ENCODE measurements around the gene GALK2.
A peak's percentile ranks its signal among the peaks of the same experiment; 100 is the strongest.

The GALK2 gene

GRCh38 chr15:49169880-49170597, at the start of gene GALK2:
TSS of gene GALK2 (plus strand) at chr15:49170247. CDS start at chr15:49170323, 76 bp downstream.
- peak; percentile 47 for DNase-seq

- DNase-seq = no peak
These were observed 49.2 kb upstream of the GALK2 start for GRCh38 chr15:49120832-49121231.

GRCh38 chr15:49121901-49122300, 48.1 kb upstream of the GALK2 start:
- no peak for DNase-seq

- no peak for DNase-seq
These were observed 47.4 kb upstream of the GALK2 start for GRCh38 chr15:49122541-49123062.

GRCh38 chr15:49124371-49124770, 45.7 kb upstream of the GALK2 start:
- DNase-seq = no peak

GRCh38 chr15:49131403-49131802, 38.6 kb upstream of the GALK2 start:
- DNase-seq = no peak

GRCh38 chr15:49134683-49135341, 35.2 kb upstream of the GALK2 start:
- DNase-seq = no peak

- DNase-seq = no peak
These were observed 34.6 kb upstream of the GALK2 start for GRCh38 chr15:49135342-49135857.

GRCh38 chr15:49135911-49136310, 34.1 kb upstream of the GALK2 start:
- DNase-seq = no peak

- DNase-seq = no peak
These were observed 32.2 kb upstream of the GALK2 start for GRCh38 chr15:49137861-49138260.

GRCh38 chr15:49145651-49146609, 24.1 kb upstream of the GALK2 start:
- no peak for DNase-seq

- DNase-seq = no peak
These were observed 21.7 kb upstream of the GALK2 start for GRCh38 chr15:49148298-49148697.

GRCh38 chr15:49148727-49149126, 21.3 kb upstream of the GALK2 start:
- no peak for DNase-seq

GRCh38 chr15:49151831-49152230, 18.2 kb upstream of the GALK2 start:
- DNase-seq = no peak

- DNase-seq = no peak
These were observed 17.3 kb upstream of the GALK2 start for GRCh38 chr15:49152552-49153312.

- DNase-seq = no peak
These were observed 15.7 kb upstream of the GALK2 start for GRCh38 chr15:49154359-49154758.

GRCh38 chr15:49154799-49155109, 15.3 kb upstream of the GALK2 start:
- DNase-seq = no peak

GRCh38 chr15:49155110-49155833, 14.8 kb upstream of the GALK2 start, which contains the start of gene COPS2:
TSS of gene COPS2 (minus strand) at chr15:49155599. CDS start at chr15:49155578, 21 bp downstream.
- DNase-seq = peak; percentile 75

- DNase-seq = no peak
These were observed 14.0 kb upstream of the GALK2 start for GRCh38 chr15:49155834-49156627.

GRCh38 chr15:49163678-49164077, 6.4 kb upstream of the GALK2 start:
- no peak for DNase-seq

GRCh38 chr15:49164865-49165264, 5.2 kb upstream of the GALK2 start:
- DNase-seq = no peak

Measured in NCI-H1417 treated with DMSO at 0.1 percent for 48 hours (cell line).